GM19239 (cell line): ENCODE results near the gene BPIFB2.
"Not testable (repeated sequence)": the region's sequence is repeated elsewhere in the genome, so short reads cannot be mapped to it uniquely, and the experiment has no call there.

ENCODE experiments used
- DNase-seq: peaks from one replicate; pipeline ENCODE4 v3.0.0; 2011; ENCODE audit warnings: low spot score; ENCODE audit not compliant: insufficient read length
- FAIRE-seq: peaks from 2 replicates; lab custom pipeline; 2011; peaks lifted over from hg19 to GRCh38; lab: Jason Lieb, UNC

The BPIFB2 gene

GRCh38 chr20:33031531-33031930 is 24.0 kb downstream of the BPIFB2 start, which contains the start of gene BPIFB6:
Gene BPIFB6 (plus strand): TSS chr20:33031648. CDS start chr20:33031648, 0 bp downstream.
- FAIRE-seq (no peak), DNase-seq (no peak)

- FAIRE-seq (no peak), DNase-seq (no peak)
Observed at GRCh38 chr20:33032555-33032954, 25.1 kb downstream of the BPIFB2 start.

- no peak for FAIRE-seq
- DNase-seq, result no peak
Observed at GRCh38 chr20:33033381-33033780, 25.9 kb downstream of the BPIFB2 start.

- DNase-seq (no peak), FAIRE-seq (no peak)
Observed at GRCh38 chr20:33034115-33034514, 26.6 kb downstream of the BPIFB2 start.

- no peak for FAIRE-seq
- DNase-seq, result no peak
Observed at GRCh38 chr20:33034901-33035492, 27.5 kb downstream of the BPIFB2 start.

GRCh38 chr20:33037456-33037855 is 30.0 kb downstream of the BPIFB2 start:
- FAIRE-seq (no peak), DNase-seq (no peak)

- DNase-seq, result no peak
- no peak for FAIRE-seq
Observed at GRCh38 chr20:33038243-33038642, 30.7 kb downstream of the BPIFB2 start.

GRCh38 chr20:33042430-33042829 is 34.9 kb downstream of the BPIFB2 start:
- no peak for FAIRE-seq
- no peak for DNase-seq

- DNase-seq (no peak), FAIRE-seq (no peak)
Observed at GRCh38 chr20:33042983-33043730, 35.7 kb downstream of the BPIFB2 start.

- no peak for FAIRE-seq
- no peak for DNase-seq
Observed at GRCh38 chr20:33043731-33044181, 36.3 kb downstream of the BPIFB2 start.

GRCh38 chr20:33045129-33045721 is 37.7 kb downstream of the BPIFB2 start:
- FAIRE-seq, result not testable (repeated sequence)

GRCh38 chr20:33046412-33046811 is 38.9 kb downstream of the BPIFB2 start:
- DNase-seq, result no peak
- FAIRE-seq, result no peak

More at GRCh38 chr20:33045129-33045721, 37.7 kb downstream of the BPIFB2 start:
- DNase-seq, result not testable (repeated sequence)

- FAIRE-seq (no peak), DNase-seq (no peak)
Observed at GRCh38 chr20:33051333-33051732, 43.8 kb downstream of the BPIFB2 start.

- DNase-seq (no peak), FAIRE-seq (no peak)
Observed at GRCh38 chr20:33053291-33054106, 46.0 kb downstream of the BPIFB2 start, which contains the start of gene BPIFB3. Gene BPIFB3 (plus strand): TSS chr20:33053903. CDS start chr20:33055436, 1,533 bp downstream.

- FAIRE-seq (no peak), DNase-seq (no peak)
Observed at GRCh38 chr20:33054381-33054780, 46.9 kb downstream of the BPIFB2 start.

GRCh38 chr20:33054791-33055190 is 47.3 kb downstream of the BPIFB2 start:
- DNase-seq (no peak), FAIRE-seq (no peak)

GRCh38 chr20:33059136-33059535 is 51.6 kb downstream of the BPIFB2 start:
- FAIRE-seq, result no peak
- no peak for DNase-seq

- FAIRE-seq (no peak), DNase-seq (no peak)
Observed at GRCh38 chr20:33059741-33060390, 52.4 kb downstream of the BPIFB2 start.

- FAIRE-seq, result no peak
Observed at GRCh38 chr20:33061658-33062028, 54.1 kb downstream of the BPIFB2 start.

More at GRCh38 chr20:33061658-33062028, 54.1 kb downstream of the BPIFB2 start:
- no peak for DNase-seq
